Nephron progenitor cell (in vitro differentiated cells): ENCODE data around the gene DDX17.

ENCODE experiments used
- DNase-seq: peaks from one replicate; pipeline ENCODE4 v3.0.0; 2021
- H3K27ac Mint-ChIP-seq: 2 replicates; pipeline ENCODE4 v1.8.0; 2021; ENCODE audit warnings: mild to moderate bottlenecking, moderate library complexity, mixed read lengths
- H3K27me3 Mint-ChIP-seq: 2 replicates; pipeline ENCODE4 v1.8.0; 2021; ENCODE audit warnings: mild to moderate bottlenecking, low read depth, mixed read lengths; ENCODE audit not compliant: poor library complexity
- H3K36me3 Mint-ChIP-seq: 2 replicates; pipeline ENCODE4 v1.8.0; 2021; ENCODE audit warnings: low read depth, mixed read lengths
- H3K4me1 Mint-ChIP-seq: 2 replicates; pipeline ENCODE4 v1.8.0; 2021; ENCODE audit warnings: mixed read lengths
- H3K4me3 Mint-ChIP-seq: 2 replicates; pipeline ENCODE4 v1.8.0; 2021; ENCODE audit warnings: mild to moderate bottlenecking, moderate library complexity, mixed read lengths
- H3K9me3 Mint-ChIP-seq: 2 replicates; pipeline ENCODE4 v1.8.0; 2021; ENCODE audit warnings: mild to moderate bottlenecking, moderate library complexity, mixed read lengths
- TF ChIP-seq, protein P1 (sequence below): fragments of 200-600 bp; sonication (generic); IDR thresholded peaks from 2 replicates; pipeline ENCODE4 v1.5.0; 2021; ENCODE audit warnings: antibody characterized with exemption

DDX17 gene

GRCh38 chr22:38524429-38524828 is 18.3 kb upstream of the DDX17 start:
- Mint-ChIP-seq H3K36me3 (no peaks in the 10 kb centered on the region), H3K4me1 (no peaks in the 10 kb centered on the region), H3K27me3 (peaks cover 7% of the 10 kb centered on the region), H3K9me3 (no peaks in the 10 kb centered on the region), H3K27ac (no peak overlapping the region), H3K4me3 (no peak overlapping the region)
- DNase-seq = no peak
- TF ChIP-seq, protein P1, sequence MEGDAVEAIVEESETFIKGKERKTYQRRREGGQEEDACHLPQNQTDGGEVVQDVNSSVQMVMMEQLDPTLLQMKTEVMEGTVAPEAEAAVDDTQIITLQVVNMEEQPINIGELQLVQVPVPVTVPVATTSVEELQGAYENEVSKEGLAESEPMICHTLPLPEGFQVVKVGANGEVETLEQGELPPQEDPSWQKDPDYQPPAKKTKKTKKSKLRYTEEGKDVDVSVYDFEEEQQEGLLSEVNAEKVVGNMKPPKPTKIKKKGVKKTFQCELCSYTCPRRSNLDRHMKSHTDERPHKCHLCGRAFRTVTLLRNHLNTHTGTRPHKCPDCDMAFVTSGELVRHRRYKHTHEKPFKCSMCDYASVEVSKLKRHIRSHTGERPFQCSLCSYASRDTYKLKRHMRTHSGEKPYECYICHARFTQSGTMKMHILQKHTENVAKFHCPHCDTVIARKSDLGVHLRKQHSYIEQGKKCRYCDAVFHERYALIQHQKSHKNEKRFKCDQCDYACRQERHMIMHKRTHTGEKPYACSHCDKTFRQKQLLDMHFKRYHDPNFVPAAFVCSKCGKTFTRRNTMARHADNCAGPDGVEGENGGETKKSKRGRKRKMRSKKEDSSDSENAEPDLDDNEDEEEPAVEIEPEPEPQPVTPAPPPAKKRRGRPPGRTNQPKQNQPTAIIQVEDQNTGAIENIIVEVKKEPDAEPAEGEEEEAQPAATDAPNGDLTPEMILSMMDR = no peak

- DNase-seq = no peak
- H3K4me3 Mint-ChIP-seq = no peak overlapping the region
- H3K4me1 Mint-ChIP-seq = no peaks in the 10 kb centered on the region
- H3K36me3 Mint-ChIP-seq = no peaks in the 10 kb centered on the region
- TF ChIP-seq, protein P1 = no peak
- no peaks in the 10 kb centered on the region for H3K9me3 Mint-ChIP-seq
- peaks cover 7% of the 10 kb centered on the region for H3K27me3 Mint-ChIP-seq
- no peak overlapping the region for H3K27ac Mint-ChIP-seq
Observed at GRCh38 chr22:38523479-38523878, 17.4 kb upstream of the DDX17 start.

- Mint-ChIP-seq H3K4me3 (no peak overlapping the region), H3K27me3 (peaks cover 7% of the 10 kb centered on the region), H3K27ac (no peak overlapping the region), H3K36me3 (no peaks in the 10 kb centered on the region), H3K4me1 (no peaks in the 10 kb centered on the region), H3K9me3 (no peaks in the 10 kb centered on the region)
- DNase-seq = no peak
- TF ChIP-seq, protein P1 = no peak
Observed at GRCh38 chr22:38523029-38523428, 16.9 kb upstream of the DDX17 start.

DNA sequence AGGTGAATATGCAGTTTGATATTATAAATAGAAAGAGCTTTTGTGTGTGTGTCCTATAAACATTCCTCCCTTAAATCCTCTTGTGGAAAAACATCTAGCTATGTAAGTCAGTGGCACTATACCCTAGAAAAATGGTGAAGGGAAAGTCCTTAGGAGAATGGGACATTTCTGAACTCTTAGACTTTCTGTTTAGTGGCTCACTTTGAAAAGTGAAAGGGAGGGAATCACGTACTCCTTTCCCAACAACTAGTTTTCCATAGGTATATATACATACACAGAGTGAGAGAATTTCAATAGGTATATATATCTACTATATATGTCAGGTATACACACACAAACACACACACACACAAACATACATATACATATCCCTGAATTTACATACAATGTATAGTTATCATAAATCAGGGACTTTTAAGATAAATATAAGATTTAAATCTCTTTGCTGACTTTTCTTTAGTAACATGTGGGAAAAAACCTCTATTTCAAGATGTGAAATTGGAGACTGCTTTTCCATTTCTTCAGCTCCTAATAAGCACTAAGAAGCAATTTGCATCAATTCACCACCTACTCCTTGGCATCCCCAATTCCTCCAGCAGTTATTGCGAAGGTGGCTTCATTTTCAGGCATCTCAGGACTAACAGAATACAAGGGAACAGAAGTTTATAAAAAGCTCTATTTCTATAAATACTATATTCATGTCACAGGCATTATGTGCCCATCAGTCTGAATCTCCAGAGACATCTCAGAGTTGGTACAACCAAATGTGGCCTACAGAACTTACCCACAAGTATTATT is 13.5 kb upstream of the DDX17 start:
- no peaks in the 10 kb centered on the region for H3K9me3 Mint-ChIP-seq
- H3K4me3 Mint-ChIP-seq = no peak overlapping the region
- H3K36me3 Mint-ChIP-seq = no peaks in the 10 kb centered on the region
- TF ChIP-seq, protein P1 = no peak
- H3K27ac Mint-ChIP-seq = no peak overlapping the region
- no peak for DNase-seq
- peaks cover 7% of the 10 kb centered on the region for H3K27me3 Mint-ChIP-seq
- H3K4me1 Mint-ChIP-seq = peaks cover 6% of the 10 kb centered on the region

DNA sequence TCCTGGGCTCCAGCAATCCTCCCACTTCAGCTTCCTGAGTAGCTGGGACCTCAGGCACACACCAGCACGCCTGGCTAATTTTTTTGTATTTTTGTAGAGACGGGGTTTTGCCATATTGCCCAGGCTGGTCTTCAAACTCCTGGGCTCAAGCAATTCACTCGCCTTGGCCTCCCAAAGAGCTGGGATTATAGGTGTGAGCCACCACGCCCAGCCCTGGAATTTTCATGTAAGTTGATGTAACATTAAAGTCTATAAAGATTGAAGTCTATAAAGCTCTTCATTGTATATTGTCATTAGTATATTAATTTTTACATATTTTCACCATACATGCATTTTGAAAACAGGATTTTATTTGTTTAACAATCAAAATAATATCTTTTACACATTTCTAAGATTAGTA is 12.5 kb upstream of the DDX17 start:
- Mint-ChIP-seq H3K9me3 (no peaks in the 10 kb centered on the region), H3K27me3 (peaks cover 7% of the 10 kb centered on the region), H3K36me3 (no peaks in the 10 kb centered on the region), H3K4me3 (no peak overlapping the region), H3K4me1 (peaks cover 6% of the 10 kb centered on the region), H3K27ac (no peak overlapping the region)
- TF ChIP-seq, protein P1 = no peak
- no peak for DNase-seq

GRCh38 chr22:38513063-38513462 is 7.0 kb upstream of the DDX17 start:
- no peaks in the 10 kb centered on the region for H3K36me3 Mint-ChIP-seq
- H3K27me3 Mint-ChIP-seq = peaks cover 2% of the 10 kb centered on the region
- TF ChIP-seq, protein P1 = peak; percentile 20
- no peaks in the 10 kb centered on the region for H3K9me3 Mint-ChIP-seq
- DNase-seq = peak; percentile 14
- H3K27ac Mint-ChIP-seq = no peak overlapping the region
- H3K4me1 Mint-ChIP-seq = peaks cover 19% of the 10 kb centered on the region
- no peak overlapping the region for H3K4me3 Mint-ChIP-seq
